COLO829 (cell line): ENCODE data around the gene SKI.
A peak's percentile ranks its signal among the peaks of the same experiment; 100 is the strongest.

Source experiments
- DNase-seq: peaks from one replicate; pipeline ENCODE4 v3.0.0; 2012; ENCODE audit warnings: low spot score

SKI gene

GRCh38 chr1:2209400-2210083 lies 18.6 kb upstream of the SKI start:
- no peak for DNase-seq

GRCh38 chr1:2210084-2210653 lies 17.9 kb upstream of the SKI start:
- no peak for DNase-seq

GRCh38 chr1:2210786-2211185 lies 17.3 kb upstream of the SKI start:
- DNase-seq = no peak

GRCh38 chr1:2212274-2212531 lies 15.9 kb upstream of the SKI start:
- no peak for DNase-seq

GRCh38 chr1:2212532-2213491 lies 15.3 kb upstream of the SKI start:
- DNase-seq = peak; percentile 89

GRCh38 chr1:2213576-2214505 lies 14.3 kb upstream of the SKI start:
- DNase-seq = no peak

GRCh38 chr1:2214541-2215241 lies 13.4 kb upstream of the SKI start:
- no peak for DNase-seq

GRCh38 chr1:2215329-2215728 lies 12.8 kb upstream of the SKI start:
- DNase-seq = no peak

GRCh38 chr1:2215909-2216766 lies 12.0 kb upstream of the SKI start:
- no peak for DNase-seq

GRCh38 chr1:2216767-2217058 lies 11.4 kb upstream of the SKI start:
- DNase-seq = no peak

- DNase-seq = no peak
These were observed 6.8 kb upstream of the SKI start for GRCh38 chr1:2221271-2221670.

GRCh38 chr1:2224170-2224584 lies 3.9 kb upstream of the SKI start:
- no peak for DNase-seq

GRCh38 chr1:2224631-2225428 lies 3.3 kb upstream of the SKI start:
- DNase-seq = no peak

GRCh38 chr1:2226525-2227345 lies 1.4 kb upstream of the SKI start:
- DNase-seq = no peak

- peak; percentile 98 for DNase-seq
These were observed 568 bp upstream of the SKI start for GRCh38 chr1:2227346-2228156.

- DNase-seq = no peak
These were observed 546 bp downstream of the SKI start for GRCh38 chr1:2228694-2229036.

GRCh38 chr1:2229037-2229864 lies 1.1 kb downstream of the SKI start:
- DNase-seq = no peak
